ENCODE results near the gene FREY1.

The FREY1 gene

GRCh38 chr11:45918331-45918941 lies 11.4 kb upstream of the FREY1 start:
- no peak for TF ChIP-seq CTCF (IDR thresholded peaks at IDR 0.05; ENCODE audit: insufficient read depth, low read length, missing control alignments)
- no peak for DNase-seq (ENCODE audit: low read depth, low spot score)
- ChIA-PET CTCF (interaction anchor here (0.9 to 1.9 kb wide), 5 partner anchors 46 to 85 kb away, joined by 3 to 6 read pairs (median 3); no protein-coding TSS in a partner anchor), POLR2A (interaction anchor here (0.8 to 1.1 kb wide), 7 partner anchors 12 to 113 kb away, joined by 3 to 5 read pairs (median 3); partner anchors contain the start of gene CRY2)
- H3K4me3 ChIP-seq (ENCODE audit: low read depth, low read length): peak overlapping the region; percentile 100

GRCh38 chr11:45917623-45918330 lies 10.7 kb upstream of the FREY1 start, which contains the start of gene PEX16:
Gene PEX16 (minus strand): TSS chr11:45917877. CDS start chr11:45917811, 66 bp downstream.
- CTCF ChIA-PET: interaction anchor here (0.9 to 1.9 kb wide), 5 partner anchors 45 to 86 kb away, joined by 3 to 6 read pairs (median 3); no protein-coding TSS in a partner anchor
- TF ChIP-seq CTCF (IDR thresholded peaks at IDR 0.05; ENCODE audit: insufficient read depth, low read length, missing control alignments): no peak

DNA sequence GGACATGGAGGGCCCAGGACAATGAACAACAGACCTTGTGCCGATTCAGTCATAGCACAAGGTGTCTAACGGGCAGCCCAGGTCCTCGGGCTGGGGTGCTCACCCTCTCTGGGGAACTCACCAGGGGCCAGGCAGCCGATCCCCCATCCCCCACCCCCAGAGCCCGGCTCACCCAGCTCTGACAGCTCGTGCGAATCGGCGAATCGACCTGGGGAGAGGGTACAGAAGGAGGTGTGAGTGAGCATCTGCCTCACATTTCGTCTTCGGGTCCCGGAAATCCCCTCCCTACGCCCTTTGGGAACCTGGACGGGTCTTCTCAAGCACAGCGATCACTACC lies 10.2 kb upstream of the FREY1 start:
- peak overlapping the region; percentile 100 for H3K4me3 ChIP-seq (ENCODE audit: low read depth, low read length)
- ChIA-PET POLR2A (interaction anchor here (0.9 to 1.1 kb wide), 3 partner anchors 13 to 87 kb away, joined by 3 read pairs; no protein-coding TSS in a partner anchor), CTCF (interaction anchor here (0.9 to 1.3 kb wide), 3 partner anchors 47 to 86 kb away, joined by 3 to 5 read pairs (median 3); no protein-coding TSS in a partner anchor)
- TF ChIP-seq CTCF (IDR thresholded peaks at IDR 0.05; ENCODE audit: insufficient read depth, low read length, missing control alignments): no peak
- DNase-seq (ENCODE audit: low read depth, low spot score): no peak

More at GRCh38 chr11:45917623-45918330, 10.7 kb upstream of the FREY1 start, which contains the start of gene PEX16:
- POLR2A ChIA-PET: interaction anchor here (0.8 to 1.1 kb wide), 8 partner anchors 12 to 112 kb away, joined by 3 to 5 read pairs (median 3); partner anchors contain the start of gene CRY2
- H3K4me3 ChIP-seq (ENCODE audit: low read depth, low read length): peak within 1 kb of the TSS; percentile 100
- peak; percentile 99 for DNase-seq (ENCODE audit: low read depth, low spot score)

- ChIA-PET POLR2A (no interaction called here), CTCF (interaction anchor here (0.9 to 1.5 kb wide), 2 partner anchors 15 to 72 kb away, joined by 3 to 4 read pairs; no protein-coding TSS in a partner anchor)
- DNase-seq (ENCODE audit: low read depth, low spot score): no peak
- no peak overlapping the region for H3K4me3 ChIP-seq (ENCODE audit: low read depth, low read length)
- no peak for TF ChIP-seq CTCF (IDR thresholded peaks at IDR 0.05; ENCODE audit: insufficient read depth, low read length, missing control alignments)
Measured at GRCh38 chr11:45915446-45915845, 8.4 kb upstream of the FREY1 start.

DNA sequence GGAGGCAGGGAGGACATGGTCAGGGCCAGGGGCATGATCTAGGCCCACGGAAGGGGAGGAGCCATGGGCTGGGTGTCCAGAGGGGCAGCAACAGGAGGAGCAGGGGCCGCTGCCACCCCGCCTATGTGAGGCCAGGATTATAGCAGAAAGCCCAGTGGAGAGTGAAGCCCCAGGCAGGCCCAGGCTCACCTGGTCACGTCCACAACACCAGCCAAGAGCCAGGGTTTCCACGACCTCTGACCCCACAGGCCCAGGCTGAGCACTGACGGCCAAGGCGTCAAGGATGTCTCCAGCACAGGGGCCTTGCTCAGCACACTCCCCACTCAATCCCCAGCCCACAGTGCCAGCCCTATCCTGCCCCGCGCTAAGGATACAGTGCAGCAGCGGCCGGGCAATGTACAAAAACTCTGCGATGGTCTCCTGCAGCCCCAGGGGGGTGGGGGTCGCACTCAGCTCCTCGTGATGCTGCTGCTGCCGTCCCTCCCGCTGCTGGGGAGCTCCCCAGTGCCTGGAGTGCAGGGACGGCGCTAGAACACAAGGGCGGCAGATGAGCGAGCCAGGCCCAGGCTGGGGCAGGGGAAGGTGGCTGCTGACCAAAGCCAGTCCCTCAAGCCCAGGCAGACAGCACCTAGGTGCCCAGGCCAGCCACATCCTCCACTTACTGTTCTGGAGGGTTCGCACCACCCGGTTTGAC lies 7.0 kb upstream of the FREY1 start:
- H3K4me3 ChIP-seq (ENCODE audit: low read depth, low read length): no peak overlapping the region
- DNase-seq (ENCODE audit: low read depth, low spot score): no peak
- POLR2A ChIA-PET: no interaction called here
- CTCF ChIA-PET: interaction anchor here (0.9 to 1.4 kb wide), 2 partner anchors 41 to 93 kb away, joined by 3 to 5 read pairs; no protein-coding TSS in a partner anchor
- TF ChIP-seq CTCF (IDR thresholded peaks at IDR 0.05; ENCODE audit: insufficient read depth, low read length, missing control alignments): no peak

Data from AG04449 (cell line).